Measurements from ENCODE around the gene RUFY1. TPM values are rescaled to one million over a fixed set of nuclear protein-coding genes. Genes with fewer than 3 reads are reported as not detected.
"Not testable (repeated sequence)": the region's sequence is repeated elsewhere in the genome, so short reads cannot be mapped to it uniquely, and the experiment has no call there.

The RUFY1 gene
- total and polyA plus RNA-seq, 2 donors (not counting 3 experiments of a cell fraction or from before 2014, with no cell fraction given) = 25.6 to 44.9 TPM

DNA sequence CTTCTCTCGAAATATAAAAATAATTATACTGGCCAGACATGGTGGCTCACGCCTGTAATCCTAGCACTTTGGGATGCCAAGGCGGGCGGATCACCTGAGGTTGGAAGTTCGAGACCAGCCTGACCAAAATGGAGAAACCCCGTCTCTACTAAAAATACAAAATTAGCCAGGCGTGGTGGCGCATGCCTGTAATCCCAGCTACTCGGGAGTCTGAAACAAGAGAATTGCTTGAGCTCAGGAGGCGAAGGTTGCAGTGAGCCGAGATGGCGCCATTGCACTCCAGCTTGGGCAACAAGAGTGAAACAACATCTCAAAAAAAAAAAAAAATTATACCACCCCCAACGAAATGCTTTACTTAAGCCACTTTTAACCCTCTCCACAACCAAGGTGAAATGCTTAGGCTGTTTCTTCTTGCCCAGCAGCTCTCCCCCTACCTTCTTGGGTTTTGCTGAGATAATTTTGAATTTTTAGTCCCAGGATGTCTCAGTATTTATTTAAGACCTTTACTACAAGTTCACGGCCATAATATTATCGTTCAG is 8.0 kb downstream of the RUFY1 start:
- H2AFZ ChIP-seq (ENCODE audit: low read depth, low read length); H4K20me1 ChIP-seq (replicated peaks; ENCODE audit: control insufficient read depth, extremely low read depth, insufficient read depth, low read length); H3K9ac ChIP-seq (replicated peaks; ENCODE audit: extremely low read depth, insufficient read depth, low read length); DNase-seq (ENCODE audit: low read depth, low spot score); H3K36me3 ChIP-seq (ENCODE audit: control insufficient read depth in 2 of 2, extremely low read depth in 1 of 2, insufficient read depth in 2 of 2, low read length in 2 of 2); H3K9me1 ChIP-seq (replicated peaks; ENCODE audit: control insufficient read depth, extremely low read depth, insufficient read depth, low read length); dilution Hi-C loops (cut with MboI; ENCODE audit: extremely low pct_ligation_motif_present, low sequenced_read_pairs); BruUV-seq (replicated peaks); H3K27ac ChIP-seq (ENCODE audit: insufficient read depth, low read depth, low read length); FAIRE-seq; CTCF ChIA-PET; H3K9me3 ChIP-seq (replicated peaks; ENCODE audit: control insufficient read depth, insufficient read depth, low read length); H3K27me3 ChIP-seq (ENCODE audit: control insufficient read depth in 2 of 2, insufficient read depth in 2 of 2, low read length in 2 of 2): not testable (repeated sequence)
- POLR2A ChIA-PET = interaction anchor here (1.9 kb wide), 1 partner anchor 8 kb away, joined by 13 read pairs; the partner anchor contains the start of gene RUFY1
- intact Hi-C loops (cut with micrococcal nuclease) = loop anchor here (5.0 to 10.0 kb wide), 5 partner anchors 264 to 1646 kb away; partner anchors contain the start of genes SQSTM1, TRIM7 and ZNF354B
- Histone ChIP-seq H3K4me1 (ENCODE audit: control insufficient read depth, extremely low read depth, insufficient read depth, low read length) (peaks cover 21% of the 10 kb centered on the region), H3K4me2 (ENCODE audit: insufficient read depth, low read length) (peak overlapping the region; percentile 92), H3K4me3 (replicated peaks in 1 of 3; ENCODE audit: insufficient read depth in 1 of 3, low read depth in 1 of 3, low read length in 3 of 3) (peak overlapping the region in 1 of 3 experiments; percentile 83), H3K79me2 (ENCODE audit: control insufficient read depth, insufficient read depth, low read length) (peaks cover 25% of the 10 kb centered on the region)

DNA sequence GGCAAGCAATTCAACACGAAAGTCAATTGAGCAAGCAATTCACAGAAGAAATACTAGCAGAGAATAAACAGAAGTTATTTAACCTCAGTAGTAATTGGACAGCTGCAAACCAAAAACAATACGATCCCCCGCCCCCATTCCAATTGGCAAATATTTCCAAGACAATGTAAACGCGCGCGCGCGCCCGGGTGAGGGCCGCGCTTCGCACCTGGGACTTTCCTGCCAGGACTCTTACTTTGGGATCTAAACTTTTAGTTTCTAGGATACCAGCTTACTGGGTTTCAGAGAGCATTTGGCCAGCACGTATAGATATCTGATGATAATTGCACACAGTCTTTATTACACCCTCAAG is 8.6 kb downstream of the RUFY1 start:
- dilution Hi-C loops (cut with MboI; ENCODE audit: extremely low pct_ligation_motif_present, low sequenced_read_pairs) = no loop called here
- Histone ChIP-seq H3K4me1 (ENCODE audit: control insufficient read depth, extremely low read depth, insufficient read depth, low read length) (peaks cover 17% of the 10 kb centered on the region), H3K79me2 (ENCODE audit: control insufficient read depth, insufficient read depth, low read length) (peaks cover 22% of the 10 kb centered on the region), H3K4me3 (replicated peaks in 1 of 3; ENCODE audit: insufficient read depth in 1 of 3, low read depth in 1 of 3, low read length in 3 of 3) (peak overlapping the region; percentile 22 to 83 (median 48)), H2AFZ (ENCODE audit: low read depth, low read length) (peak overlapping the region; percentile 78), H4K20me1 (replicated peaks; ENCODE audit: control insufficient read depth, extremely low read depth, insufficient read depth, low read length) (no peaks in the 10 kb centered on the region), H3K9me1 (replicated peaks; ENCODE audit: control insufficient read depth, extremely low read depth, insufficient read depth, low read length) (no peaks in the 10 kb centered on the region), H3K9ac (replicated peaks; ENCODE audit: extremely low read depth, insufficient read depth, low read length) (peak overlapping the region; percentile 75), H3K27ac (ENCODE audit: insufficient read depth, low read depth, low read length) (peak overlapping the region; percentile 56), H3K27me3 (ENCODE audit: control insufficient read depth in 2 of 2, insufficient read depth in 2 of 2, low read length in 2 of 2) (no peaks in the 10 kb centered on the region), H3K36me3 (ENCODE audit: control insufficient read depth in 2 of 2, extremely low read depth in 1 of 2, insufficient read depth in 2 of 2, low read length in 2 of 2) (peaks cover 8% of the 10 kb centered on the region in 2 experiments), H3K9me3 (replicated peaks; ENCODE audit: control insufficient read depth, insufficient read depth, low read length) (no peaks in the 10 kb centered on the region), H3K4me2 (ENCODE audit: insufficient read depth, low read length) (peak overlapping the region; percentile 92)
- FAIRE-seq (peak; percentile 31), DNase-seq (ENCODE audit: low read depth, low spot score) (peak; percentile 61)
- ChIA-PET POLR2A (interaction anchor here (0.9 to 1.9 kb wide), 3 partner anchors 8 to 262 kb away, joined by 3 to 13 read pairs (median 8); partner anchors contain the start of genes HNRNPH1, RUFY1 and SQSTM1), CTCF (interaction anchor here (0.9 to 1.1 kb wide), 2 partner anchors 8 to 17 kb away, joined by 3 to 4 read pairs; partner anchors contain the start of gene RUFY1)
- no TSS peak for BruUV-seq (replicated peaks)
- intact Hi-C loops (cut with micrococcal nuclease) = loop anchor here (1.0 to 10.0 kb wide), 8 partner anchors 8 to 1646 kb away; partner anchors contain the start of genes SQSTM1, TRIM7 and ZNF354B
- TF ChIP-seq MYC (IDR thresholded peaks at IDR 0.05; ENCODE audit: low read depth, low read length) = no peak
- TF ChIP-seq, protein P1, sequence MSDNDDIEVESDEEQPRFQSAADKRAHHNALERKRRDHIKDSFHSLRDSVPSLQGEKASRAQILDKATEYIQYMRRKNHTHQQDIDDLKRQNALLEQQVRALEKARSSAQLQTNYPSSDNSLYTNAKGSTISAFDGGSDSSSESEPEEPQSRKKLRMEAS (IDR thresholded peaks at IDR 0.05; ENCODE audit: insufficient read depth, insufficient read length) = no peak
- no peak for TF ChIP-seq EZH2 (IDR thresholded peaks at IDR 0.05; ENCODE audit: borderline replicate concordance, low read depth, low read length, severe bottlenecking)
- TF ChIP-seq JUN (IDR thresholded peaks at IDR 0.05; ENCODE audit: borderline replicate concordance, insufficient read depth, insufficient read length, low read depth) = no peak
- TF ChIP-seq, protein P2, sequence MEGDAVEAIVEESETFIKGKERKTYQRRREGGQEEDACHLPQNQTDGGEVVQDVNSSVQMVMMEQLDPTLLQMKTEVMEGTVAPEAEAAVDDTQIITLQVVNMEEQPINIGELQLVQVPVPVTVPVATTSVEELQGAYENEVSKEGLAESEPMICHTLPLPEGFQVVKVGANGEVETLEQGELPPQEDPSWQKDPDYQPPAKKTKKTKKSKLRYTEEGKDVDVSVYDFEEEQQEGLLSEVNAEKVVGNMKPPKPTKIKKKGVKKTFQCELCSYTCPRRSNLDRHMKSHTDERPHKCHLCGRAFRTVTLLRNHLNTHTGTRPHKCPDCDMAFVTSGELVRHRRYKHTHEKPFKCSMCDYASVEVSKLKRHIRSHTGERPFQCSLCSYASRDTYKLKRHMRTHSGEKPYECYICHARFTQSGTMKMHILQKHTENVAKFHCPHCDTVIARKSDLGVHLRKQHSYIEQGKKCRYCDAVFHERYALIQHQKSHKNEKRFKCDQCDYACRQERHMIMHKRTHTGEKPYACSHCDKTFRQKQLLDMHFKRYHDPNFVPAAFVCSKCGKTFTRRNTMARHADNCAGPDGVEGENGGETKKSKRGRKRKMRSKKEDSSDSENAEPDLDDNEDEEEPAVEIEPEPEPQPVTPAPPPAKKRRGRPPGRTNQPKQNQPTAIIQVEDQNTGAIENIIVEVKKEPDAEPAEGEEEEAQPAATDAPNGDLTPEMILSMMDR (IDR thresholded peaks at IDR 0.05; ENCODE audit: extremely low read depth in 1 of 2, insufficient read depth in 1 of 2, low read depth in 1 of 2, low read length in 2 of 2) = no peak
- TF ChIP-seq POLR2A (IDR thresholded peaks at IDR 0.05; ENCODE audit: low read depth, low read length) = no peak
- TF ChIP-seq GATA2 (IDR thresholded peaks at IDR 0.05; ENCODE audit: insufficient read depth, insufficient read length, low read depth, low read length) = no peak
- TF ChIP-seq FOS (IDR thresholded peaks at IDR 0.05; ENCODE audit: borderline replicate concordance, insufficient read depth, low read length) = no peak
- no peak for TF ChIP-seq POLR2AphosphoS5 (IDR thresholded peaks at IDR 0.05; ENCODE audit: insufficient read depth, low read depth, low read length)

Data from endothelial cell of umbilical vein (primary cell).